ENCODE results near the gene SLC25A25.
A peak's percentile ranks its signal among the peaks of the same experiment; 100 is the strongest.
"Not testable (repeated sequence)": the region's sequence is repeated elsewhere in the genome, so short reads cannot be mapped to it uniquely, and the experiment has no call there.

The SLC25A25 gene

DNA sequence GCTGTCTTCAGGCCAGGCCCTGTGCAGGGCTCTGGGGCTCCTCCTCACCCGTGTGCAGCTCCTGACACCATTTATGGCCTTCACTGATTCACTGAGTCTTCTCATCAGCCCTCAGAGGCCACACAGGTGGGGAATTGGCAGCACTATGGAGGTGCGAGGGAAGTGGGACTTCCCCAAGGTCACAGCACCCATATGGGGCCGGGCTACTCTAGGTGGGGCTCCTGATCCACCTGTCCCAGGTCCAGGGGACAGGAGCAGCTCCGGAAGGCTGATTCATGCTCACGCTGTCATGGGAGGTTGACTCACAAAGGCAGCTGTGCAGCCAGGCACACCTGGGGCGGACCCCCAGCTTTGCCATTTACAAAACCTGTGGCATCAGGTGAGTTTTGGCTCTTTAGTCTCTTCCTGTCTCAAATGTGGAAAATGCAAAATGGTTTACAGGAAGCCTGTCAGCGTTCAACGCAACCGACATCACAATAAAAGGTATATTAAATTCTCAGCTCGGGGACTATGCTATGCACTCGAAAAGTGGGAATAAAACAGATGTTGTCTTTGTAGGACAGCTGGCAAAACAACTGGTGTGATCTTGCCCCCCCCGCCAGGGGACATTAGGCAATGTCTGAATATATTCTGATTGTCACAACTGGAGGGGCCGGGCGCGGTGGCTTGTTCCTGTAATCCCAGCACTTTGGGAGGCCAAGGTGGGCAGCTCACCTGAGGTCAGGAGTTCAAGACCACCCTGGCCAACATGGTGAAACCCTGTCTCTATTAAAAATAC, 15.9 kb upstream of the SLC25A25 start:
- no peak for DNase-seq (ENCODE audit: low read depth)

DNA sequence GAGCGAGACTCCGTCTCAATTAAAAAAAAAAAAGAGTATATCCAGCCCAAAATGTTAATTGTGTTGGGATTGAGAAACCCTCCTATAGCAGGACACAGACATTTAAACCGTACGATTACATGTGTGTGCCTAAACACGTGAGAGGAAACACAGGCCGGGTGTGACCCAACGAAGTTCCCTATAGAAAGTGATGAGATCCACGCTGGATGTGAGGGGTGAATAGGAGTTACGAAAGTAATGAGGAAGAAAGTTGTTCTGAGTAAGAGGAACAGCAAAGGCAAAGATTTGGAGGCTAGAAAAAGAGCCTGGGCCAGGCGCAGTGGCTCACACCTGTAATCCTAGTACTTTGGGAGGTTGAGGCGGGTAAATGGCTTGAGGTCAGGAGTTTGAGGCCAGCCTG, 14.5 kb upstream of the SLC25A25 start:
- DNase-seq (ENCODE audit: low read depth): no peak

DNA sequence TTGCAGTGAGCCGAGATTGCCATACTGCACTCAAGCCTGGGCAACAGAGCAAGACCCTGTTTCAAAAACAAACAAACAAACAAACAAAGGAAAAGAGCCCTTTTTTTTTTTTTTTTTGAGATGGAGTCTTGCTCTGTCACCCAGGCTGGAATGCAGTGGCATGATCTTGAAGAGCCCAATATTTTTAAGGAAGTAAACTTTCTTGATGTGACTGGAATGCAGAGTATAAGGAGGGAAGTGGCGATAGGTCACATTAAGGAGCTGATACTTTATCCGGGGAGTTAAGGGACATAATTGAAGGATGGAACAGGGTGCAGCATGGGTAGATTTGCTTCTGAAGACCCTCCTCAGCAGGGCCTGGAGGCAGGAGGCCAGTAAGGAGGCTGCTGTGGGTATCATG, 13.9 kb upstream of the SLC25A25 start:
- DNase-seq (ENCODE audit: low read depth): no peak

DNA sequence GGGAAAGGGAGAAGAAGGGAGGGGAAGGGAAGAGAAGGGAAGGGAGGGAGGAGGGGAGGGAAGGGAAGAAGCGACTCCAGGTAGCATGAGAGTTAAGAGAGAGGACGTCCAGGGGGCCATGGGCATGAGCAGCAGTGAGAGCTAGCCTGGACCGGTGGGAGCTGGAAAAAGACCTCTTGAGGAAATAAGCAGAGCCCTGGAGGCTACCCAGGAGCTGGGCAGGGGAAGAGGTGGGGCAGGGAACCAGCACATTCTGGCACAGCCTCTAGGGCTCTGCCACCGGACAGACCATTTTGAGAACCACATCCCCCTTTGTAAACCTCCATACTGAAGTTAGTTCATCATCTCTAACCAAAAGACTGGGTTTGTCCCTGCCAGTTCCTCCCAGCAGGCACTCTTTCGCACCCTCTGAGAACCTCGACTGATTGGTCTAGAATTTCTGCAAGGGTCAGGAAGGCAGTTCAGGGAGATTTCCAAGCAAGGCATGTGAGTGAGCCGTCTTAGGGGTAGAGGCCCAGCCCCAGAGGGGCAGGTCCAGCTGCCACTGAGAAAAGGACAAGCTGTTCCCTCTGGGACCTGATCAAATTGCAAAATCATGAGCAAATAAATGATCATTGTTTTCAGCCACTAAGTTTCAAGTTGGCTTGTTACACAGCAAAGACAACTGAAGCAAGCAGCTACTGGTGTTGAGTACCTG, 12.5 kb upstream of the SLC25A25 start:
- no peak for DNase-seq (ENCODE audit: low read depth)

DNA sequence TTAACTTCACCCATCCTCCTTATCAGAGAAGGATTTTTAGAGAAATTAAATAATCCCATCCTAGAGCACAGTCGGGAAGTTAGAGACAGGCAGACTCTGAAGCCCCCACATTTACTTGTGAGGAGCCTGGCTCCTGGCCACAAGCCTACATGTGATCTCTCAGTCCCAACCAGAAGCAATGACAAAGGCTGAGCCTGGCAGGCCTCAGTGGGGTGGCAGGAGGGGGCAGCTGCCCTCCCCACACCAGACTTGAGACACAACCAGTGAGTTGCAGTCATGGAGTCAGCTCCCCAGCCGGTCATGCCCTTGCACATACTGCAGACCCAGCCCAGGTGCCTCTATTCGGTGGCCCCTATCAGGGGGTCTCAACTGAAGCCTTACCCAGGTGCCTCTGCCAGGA, 11.9 kb upstream of the SLC25A25 start:
- no peak for DNase-seq (ENCODE audit: low read depth)

DNA sequence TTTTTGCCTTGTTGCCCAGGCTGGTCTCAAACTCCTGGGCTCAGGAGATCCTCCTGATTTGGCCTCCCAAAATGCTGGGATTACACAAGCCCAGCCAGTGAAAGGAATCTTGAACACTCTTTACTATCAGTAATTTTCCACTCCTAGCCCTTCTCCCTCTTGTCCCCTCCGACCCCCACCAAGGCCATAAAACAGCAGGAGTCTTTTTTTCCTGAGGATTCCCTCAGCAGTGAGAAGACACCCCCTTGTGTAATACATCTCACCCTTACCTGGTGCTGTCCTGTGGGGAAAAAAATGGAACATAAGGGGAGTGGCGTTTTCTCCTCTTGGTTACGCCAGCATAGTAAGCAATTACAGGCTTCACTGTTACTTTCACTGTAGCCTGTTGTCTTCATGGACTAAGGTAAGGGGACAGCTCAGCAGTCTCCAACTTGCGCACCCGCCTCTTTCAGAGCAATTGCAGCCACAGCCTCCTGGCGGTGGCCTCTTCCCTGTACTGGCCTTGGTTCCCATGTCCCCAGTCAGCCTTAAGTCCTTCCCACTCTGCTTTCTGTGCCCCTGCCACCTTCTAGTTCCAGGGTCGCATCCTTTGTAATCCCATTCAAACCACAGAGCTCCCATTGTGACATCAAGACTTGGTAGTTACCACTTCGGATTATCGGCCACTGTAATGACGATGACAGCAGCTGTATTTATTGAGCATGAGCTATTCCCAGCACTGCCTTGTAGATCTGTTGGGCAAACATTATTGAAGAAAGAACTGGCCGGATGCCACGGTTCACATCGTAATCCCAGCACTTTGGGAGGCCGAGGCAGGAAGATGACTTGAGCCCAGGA, 10.9 kb upstream of the SLC25A25 start:
- DNase-seq (ENCODE audit: low read depth): no peak

DNA sequence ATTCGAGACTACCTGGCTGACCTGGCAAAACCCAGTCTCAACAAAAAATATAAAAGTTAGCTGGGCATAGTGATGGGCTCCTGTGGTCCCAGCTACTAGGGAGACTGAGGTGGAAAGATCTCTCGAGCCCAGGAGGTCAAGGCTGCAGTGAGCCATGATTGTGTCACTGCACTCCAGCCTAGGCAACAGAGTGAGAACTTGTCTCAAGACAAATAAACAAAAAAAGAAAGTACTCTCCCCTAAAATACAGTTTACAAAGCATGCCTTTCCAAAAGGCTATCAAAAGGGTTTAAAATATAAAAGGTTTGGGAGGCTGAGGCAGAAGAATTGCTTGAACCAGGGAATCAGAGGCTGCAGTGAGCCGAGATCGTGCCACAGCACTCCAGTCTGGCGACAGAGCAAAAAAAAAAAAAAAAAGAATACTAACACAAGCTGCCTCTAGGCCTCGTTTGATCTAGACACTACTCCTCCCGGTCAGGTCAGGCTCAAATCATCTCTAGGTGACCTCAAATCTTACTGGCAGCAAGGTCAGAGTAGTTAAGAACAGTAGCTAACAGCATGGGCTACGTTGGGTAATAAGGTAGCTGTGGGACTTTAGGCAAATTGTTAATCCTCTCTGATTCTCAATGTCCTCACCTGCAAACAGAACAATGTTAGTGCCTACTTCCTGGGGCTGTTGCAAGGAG, 10.2 kb upstream of the SLC25A25 start:
- DNase-seq (ENCODE audit: low read depth): no peak

DNA sequence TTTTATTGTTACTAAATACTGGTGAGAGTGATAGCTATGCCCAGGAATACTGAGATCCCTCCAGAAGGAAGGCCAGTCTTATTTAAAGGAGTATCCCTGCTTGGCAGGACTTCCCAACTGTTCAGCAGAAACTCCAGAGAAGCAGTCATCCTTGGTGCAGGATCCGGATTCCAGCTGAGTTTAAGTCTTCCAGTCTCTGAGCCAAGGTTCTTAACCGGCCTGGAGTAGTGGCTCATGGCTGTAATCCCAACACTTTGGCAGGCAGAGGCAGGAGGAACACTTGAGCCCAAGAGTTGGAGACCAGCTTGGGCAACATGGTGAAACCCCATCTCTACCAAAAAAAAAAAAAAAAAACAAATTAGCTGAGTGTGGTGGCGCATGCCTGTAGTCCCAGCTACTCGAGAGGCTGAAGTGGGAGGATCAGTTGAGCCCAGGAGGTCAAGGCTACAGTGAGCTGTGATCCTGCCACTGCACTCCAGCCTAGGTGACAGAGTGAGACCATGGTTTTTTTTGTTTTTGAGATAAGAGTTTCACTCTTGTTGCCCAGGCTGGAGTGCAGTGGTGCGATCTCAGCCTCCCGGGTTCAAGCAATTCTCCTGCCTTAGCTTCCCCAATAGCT, 8.6 kb upstream of the SLC25A25 start:
- DNase-seq (ENCODE audit: low read depth): no peak

DNA sequence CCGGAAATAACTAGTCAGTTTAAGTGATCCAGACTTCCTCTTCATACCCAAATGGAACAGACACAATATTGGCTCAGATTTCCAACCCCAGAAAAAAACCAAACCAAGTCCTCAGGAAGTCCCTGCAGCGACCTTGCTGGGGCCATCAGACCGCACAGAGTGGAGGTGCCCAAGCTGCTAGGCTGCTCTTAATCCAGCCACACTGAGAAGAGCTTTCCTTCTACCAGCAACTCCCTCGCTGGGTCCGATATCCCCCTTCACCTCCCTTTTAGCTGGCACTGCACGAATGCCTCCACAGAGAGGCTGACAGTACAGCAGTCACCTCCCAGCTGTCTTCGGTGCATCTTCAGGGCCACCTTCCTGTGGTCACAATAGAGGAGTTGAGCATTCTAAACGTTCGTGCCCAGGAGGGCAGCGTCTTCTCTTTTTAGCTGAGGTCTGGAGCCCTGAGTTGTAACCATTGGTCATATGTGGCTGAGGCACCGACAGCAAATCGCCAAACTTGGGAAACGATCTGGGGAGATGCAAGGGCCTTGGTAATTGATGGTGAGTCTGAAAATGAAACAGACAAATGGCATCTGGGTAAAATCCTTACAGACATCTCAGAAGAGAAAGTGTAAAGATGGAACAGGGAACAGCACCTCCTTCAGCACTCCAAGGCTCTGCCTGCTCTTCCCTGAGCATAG, 6.6 kb upstream of the SLC25A25 start:
- DNase-seq (ENCODE audit: low read depth): no peak

DNA sequence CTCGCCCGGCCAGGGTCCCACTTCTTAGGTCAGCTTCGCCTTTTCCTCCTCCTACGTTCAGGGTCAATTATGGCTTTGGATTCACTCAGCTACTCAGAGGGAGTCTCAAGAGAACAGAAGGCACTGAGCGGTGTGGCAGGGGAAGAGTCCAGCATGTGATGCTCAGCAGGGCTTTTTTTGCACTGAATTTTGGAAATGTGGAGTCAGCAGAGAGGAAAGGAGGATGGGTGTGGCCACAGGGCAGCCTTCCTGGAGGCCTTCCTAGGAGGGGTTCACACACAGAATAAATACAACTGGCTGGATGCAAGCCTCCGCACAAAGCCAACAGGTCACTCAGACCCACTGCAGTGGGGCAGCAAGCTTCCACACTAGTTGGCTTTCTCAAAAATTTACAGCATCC, 5.8 kb upstream of the SLC25A25 start:
- no peak for DNase-seq (ENCODE audit: low read depth)

DNA sequence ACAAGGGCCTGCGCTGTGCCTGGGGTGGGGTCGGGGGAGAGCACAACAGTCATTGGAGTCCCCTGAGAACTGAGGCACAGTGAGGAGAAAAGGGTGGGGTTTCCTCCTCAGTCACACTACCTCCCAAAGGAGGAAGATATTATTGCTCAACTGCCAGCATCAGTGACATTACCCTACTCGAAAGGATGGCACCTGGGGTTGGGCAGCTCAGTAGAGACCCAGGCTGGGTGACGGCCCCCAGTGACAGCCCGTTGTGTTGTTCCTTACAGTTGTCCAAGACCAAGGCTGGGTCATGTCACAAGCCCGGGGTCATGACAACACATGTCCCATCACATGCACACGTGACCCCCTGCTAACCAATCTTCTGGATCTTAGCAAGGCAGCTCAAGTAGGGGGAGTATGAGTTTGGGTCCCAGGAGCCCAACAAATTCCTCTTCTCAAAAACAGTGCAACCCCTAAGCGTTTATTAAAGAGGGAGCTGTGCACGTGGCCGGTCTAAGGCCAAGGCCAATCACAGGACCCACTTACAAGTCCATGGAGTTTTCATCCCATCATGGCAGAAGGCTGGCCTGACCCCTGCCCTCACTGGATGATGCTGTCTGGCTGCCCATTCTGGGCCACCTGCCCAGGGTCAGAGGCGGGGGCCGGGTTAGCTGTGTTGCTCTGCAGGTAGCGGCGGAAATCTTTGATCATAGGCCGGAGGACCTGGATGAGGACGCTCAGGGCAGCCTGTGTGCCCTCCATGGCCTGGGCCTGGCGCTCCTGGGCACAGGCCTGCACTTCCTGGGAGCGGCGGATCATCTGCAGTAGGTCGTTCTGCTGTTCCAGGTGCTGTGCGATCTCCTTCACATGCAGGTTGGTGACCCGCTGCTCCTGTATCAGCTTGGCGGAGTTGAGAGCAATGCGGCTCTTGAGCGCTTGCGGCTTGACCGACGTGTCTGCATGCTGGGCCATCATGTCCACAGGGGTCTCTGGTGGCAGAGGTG, 4.9 kb upstream of the SLC25A25 start:
- DNase-seq (ENCODE audit: low read depth): no peak

DNA sequence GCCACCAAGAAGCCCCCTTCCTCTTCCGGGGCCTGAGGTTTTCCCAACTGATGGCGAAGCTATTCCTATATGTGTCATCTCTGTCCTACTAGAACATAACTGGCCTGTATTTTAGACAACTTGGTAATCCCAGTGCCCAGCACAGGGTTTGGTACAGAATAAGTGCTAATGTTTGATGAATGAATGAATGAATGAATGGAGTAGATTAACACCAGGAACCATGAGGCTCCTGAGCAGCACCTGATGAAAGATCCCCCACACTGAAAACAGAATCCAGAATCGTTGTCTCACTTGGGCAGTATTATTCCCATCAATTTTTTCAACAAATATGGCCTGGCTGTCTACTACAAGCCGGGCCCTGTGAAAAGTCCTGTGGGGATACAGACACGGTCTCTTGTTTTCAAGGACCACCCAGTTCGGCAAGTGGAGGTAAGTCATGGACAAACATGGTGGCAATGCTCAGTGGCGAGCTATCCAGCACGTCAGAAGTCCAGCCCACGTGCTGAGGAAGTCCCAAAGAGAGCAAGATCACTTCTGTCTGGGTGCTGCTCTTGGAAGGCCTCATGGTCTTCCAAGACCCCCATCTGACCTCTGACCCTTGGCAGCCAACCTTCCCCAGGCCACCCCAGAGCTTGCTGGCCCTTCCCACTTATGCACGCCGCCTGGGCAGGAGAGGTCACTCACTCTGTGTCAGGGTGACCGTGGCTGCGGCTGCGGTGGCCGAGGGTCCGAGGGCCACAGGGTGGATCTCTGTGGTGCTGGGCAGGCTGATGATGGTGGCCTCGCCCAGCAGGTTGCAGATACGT, 1.9 kb upstream of the SLC25A25 start:
- no peak for DNase-seq (ENCODE audit: low read depth)

DNA sequence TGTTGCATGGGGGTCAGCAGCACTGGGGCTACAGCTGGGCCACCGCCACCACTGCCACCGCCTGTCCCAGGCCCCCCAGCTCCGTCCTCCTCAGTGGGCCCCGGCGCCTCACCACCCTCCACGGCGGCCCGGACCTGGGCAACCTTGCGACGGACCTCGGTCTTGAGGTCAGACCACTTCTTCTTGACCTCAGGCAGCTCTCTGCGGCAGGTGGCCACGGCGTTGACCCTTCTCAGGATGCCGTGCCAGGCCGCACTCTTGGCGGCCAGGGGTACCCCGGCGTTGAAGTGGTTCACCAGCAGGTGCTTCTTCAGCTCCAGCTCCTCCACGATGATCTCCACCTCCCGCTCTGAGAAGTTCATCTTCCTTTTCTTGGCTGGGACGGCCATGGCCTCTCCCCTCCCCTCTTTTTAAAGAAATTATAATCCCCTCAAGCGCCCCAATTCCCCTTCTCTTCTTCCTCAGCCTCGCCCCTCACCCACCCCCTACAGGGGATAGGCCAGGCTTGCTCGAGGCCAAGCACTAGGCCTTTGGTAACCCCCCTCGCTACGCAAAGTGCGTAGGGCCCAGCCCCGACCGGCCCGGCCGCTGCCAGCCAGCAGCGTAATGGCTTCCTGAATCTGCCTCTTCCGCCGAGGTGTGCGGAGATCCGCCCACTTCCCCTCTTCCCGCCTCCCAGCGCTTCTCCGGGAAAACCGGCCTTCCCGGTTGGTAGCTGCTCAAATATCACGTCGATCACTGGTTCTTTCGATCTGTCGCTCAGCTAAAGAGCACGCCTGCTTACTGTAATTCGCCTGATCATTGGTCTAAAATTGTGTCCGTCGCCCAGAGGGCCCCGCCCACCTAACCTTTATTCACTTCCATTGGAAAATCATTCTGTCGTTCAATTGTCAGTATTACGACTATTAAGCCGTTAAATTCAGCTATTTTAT, 1.1 kb upstream of the SLC25A25 start, which contains the start of gene NAIF1:
Gene NAIF1 (minus strand): TSS at position 608 of the 932 bp plus-strand sequence. CDS start 219 bp downstream, at position 389.
- peak; percentile 93 for DNase-seq (ENCODE audit: low read depth)

DNA sequence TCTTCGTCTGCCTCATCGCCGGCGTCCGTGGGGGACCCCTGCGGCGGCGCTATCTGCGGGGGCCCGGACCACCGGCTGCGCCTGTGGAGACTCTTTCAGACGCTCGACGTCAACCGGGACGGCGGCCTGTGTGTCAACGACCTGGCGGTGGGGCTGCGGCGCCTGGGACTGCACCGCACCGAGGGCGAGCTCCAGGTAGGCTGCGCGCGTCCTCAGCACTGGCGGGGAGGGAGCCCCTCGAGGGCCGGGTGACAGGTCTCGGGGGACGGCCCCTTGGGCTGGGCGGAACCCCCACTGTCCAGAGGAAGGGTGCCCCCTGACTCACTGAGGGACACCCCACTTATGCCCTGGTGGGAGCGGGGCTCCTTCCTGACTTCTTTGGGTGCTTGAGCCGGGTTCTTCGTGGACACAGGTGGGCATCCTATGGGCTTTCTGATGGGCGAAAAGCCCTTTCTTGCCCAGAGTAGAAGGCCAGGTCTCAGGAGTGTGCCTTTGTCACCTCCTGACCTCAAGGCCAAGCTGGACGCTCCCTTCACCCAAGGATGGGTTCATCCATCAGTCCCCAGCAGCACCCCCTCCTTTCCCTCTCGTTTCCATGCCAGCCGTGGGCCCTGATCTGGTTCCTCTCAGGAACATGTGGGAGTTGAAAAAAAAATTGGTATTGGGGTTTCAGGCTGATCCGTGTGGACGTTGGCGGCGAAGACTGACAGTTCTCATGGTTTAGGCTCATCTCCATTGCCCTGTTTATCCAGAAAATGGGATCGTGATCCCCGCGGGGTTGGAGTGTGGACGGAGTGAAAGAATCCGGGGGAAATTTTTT, 564 bp downstream of the SLC25A25 start:
- peak; percentile 32 for DNase-seq (ENCODE audit: low read depth)

DNA sequence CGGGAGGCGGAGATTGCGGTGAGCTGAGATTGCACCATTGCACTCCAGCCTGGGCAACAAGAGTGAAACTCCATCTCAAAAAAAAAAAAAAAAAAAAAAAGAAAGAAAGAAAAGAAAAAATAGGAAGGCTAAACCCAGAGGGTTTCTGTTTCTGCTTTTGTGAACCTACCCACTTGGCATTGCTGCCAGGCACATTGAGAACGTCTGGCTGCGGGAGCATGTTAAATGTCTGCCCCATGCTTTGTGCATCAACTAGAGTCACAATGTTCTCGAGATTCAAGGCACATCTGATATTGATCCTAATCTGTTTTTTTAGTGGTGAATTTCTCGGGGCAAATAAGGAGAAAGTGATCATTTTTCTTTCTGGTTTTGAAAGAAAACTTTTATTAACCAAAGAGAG, 2.8 kb downstream of the SLC25A25 start:
- no peak for DNase-seq (ENCODE audit: low read depth)

DNA sequence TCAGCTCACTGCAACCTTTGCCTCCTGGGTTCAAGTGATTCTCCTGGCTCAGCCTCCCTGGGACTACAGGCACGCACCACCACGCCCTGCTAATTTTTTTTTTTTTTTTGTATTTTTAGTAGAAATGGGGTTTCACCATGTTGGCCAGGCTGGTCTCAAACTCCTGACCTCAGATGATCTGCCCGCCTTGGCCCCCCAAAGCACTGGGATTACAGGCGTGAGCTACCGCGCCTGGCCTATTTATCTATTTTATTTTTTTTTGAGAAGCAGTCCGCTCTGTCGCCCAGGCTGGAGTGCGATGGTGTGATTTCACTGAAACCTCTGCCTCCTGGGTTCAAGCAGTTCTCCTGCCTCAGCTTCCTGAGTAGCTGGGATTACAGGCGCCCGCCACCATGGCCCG, 3.4 kb downstream of the SLC25A25 start:
- DNase-seq (ENCODE audit: low read depth): not testable (repeated sequence)
